AG09319 (cell line): ENCODE measurements around the gene TRPC6.

Source experiments
- DNase-seq: peaks from one replicate; pipeline ENCODE4 v3.0.0-alpha.2; 2010; ENCODE audit warnings: low read depth; ENCODE audit errors: extremely low read depth
- TF ChIP-seq, protein P1 (sequence below): IDR thresholded peaks from 2 replicates; pipeline ENCODE4 v1.5.1; 2011; ENCODE audit warnings: low read depth, mild to moderate bottlenecking, inconsistent platforms, low read length, moderate library complexity

TRPC6 gene

DNA sequence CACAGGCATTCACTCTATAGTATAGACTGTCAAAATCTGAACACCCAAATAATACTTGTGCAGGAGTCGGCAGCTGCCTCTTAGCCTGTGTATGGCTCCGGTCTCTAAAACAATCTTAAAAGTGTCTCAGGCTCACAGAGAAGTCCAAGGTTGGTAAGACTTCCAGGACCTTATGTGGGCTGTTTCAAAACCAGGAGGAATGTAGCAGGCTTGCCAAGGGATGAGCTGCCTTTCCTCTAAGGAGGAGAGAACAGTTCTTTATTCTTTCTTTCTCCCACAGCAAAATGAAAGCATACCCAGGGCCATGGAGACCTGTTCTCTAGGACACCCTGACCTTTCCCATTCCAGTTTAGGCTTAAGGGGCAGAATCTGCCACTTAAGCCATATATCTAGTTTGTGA lies 176.5 kb downstream of the TRPC6 start:
- DNase-seq, result no peak
- TF ChIP-seq, protein P1, sequence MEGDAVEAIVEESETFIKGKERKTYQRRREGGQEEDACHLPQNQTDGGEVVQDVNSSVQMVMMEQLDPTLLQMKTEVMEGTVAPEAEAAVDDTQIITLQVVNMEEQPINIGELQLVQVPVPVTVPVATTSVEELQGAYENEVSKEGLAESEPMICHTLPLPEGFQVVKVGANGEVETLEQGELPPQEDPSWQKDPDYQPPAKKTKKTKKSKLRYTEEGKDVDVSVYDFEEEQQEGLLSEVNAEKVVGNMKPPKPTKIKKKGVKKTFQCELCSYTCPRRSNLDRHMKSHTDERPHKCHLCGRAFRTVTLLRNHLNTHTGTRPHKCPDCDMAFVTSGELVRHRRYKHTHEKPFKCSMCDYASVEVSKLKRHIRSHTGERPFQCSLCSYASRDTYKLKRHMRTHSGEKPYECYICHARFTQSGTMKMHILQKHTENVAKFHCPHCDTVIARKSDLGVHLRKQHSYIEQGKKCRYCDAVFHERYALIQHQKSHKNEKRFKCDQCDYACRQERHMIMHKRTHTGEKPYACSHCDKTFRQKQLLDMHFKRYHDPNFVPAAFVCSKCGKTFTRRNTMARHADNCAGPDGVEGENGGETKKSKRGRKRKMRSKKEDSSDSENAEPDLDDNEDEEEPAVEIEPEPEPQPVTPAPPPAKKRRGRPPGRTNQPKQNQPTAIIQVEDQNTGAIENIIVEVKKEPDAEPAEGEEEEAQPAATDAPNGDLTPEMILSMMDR, result no peak
